ENCODE data around the gene SEPTIN7.

Gene SEPTIN7

DNA sequence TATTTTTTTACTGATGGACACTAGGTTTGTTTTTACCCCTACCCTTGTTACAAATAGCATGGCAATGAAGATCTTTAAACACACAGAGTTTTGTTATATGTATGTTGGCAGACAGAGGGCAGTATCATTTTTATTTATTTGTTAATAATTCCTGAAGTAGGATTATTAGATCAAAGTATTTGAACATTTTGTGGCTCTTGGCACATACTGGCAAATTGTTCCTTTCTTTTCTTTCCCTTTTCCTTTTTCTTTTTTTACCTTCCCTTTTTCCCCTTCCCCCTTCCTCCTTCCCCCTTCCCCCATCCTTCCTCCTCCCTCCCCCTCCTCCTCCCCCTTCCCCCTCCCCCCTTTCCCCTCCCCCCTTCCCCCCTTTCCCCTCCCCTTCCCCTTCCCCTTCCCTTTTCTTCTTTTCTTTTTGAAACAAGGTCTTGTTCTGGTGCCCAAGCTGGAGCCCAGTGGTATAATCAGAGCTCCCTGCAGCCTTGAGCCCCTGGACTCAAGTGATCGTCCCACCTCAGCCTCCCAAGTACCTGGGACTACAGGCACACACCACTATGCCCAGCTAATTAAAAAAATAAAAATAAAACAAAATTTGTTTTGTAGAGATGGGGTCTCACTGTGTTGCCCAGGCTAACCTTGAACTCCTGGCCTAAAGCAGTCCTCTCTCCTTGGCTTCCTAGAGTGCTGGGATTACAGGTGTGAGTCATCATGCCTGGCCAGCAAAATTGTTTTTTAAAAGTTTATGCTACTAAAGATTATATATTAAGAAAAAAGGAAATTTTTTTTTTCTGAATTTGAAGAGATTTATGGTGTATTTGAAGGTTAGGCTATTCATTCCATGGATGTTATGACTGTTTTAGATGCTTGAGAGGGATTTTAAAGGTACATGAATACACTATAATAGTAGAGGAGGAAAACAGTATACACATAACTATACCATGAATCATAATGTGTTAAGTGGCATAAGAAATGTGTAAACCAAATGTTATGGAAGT lies 39.3 kb downstream of the SEPTIN7 start:
- DNase-seq, result no peak

DNA sequence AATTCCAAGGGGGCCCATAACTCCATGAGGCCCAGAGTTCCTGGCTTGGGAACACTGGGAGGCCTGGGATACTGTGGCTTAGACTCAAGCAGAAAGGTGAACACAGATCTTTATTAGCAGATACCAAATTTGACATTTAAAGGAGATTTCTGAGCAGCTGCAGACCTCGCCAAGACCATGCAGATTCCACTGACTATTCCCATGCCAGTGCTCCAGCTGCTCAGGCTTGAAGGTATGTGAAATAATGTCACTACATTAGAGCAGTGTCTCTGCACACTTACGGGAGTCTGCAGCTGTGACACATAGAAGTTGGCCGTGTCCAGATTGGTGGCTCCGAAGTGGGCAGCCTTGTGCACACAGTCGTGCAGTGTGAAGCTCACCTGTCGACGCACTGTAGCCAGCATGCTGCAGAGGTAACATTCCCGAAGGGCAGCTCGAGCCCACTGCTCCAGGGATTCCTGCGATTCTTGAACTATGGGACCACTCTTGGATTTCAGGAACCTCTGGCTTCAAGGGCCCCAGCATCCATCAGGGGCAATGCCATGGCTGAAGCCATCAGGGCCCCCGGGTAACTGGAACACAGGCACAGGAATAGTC lies 46.1 kb downstream of the SEPTIN7 start:
- no peak for DNase-seq

DNA sequence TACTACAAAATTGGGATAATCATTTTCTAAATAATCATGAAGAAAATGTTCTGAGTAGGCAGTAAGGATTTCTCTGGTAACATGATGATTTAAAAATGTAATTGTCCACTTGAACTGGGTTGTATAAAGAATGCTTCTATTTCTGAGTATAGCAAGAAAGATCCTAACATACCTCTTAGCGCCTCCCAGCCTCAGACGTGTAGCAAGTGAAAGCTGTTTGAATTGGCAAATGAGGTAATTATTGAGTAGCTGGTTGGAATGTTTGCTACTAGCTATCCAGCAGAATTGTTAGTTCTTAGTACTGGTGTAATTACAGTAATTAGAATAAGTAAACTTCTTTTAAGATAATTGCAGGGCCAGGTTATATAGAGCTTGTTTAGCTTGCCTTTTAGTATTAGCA lies 47.9 kb downstream of the SEPTIN7 start:
- DNase-seq, result no peak

DNA sequence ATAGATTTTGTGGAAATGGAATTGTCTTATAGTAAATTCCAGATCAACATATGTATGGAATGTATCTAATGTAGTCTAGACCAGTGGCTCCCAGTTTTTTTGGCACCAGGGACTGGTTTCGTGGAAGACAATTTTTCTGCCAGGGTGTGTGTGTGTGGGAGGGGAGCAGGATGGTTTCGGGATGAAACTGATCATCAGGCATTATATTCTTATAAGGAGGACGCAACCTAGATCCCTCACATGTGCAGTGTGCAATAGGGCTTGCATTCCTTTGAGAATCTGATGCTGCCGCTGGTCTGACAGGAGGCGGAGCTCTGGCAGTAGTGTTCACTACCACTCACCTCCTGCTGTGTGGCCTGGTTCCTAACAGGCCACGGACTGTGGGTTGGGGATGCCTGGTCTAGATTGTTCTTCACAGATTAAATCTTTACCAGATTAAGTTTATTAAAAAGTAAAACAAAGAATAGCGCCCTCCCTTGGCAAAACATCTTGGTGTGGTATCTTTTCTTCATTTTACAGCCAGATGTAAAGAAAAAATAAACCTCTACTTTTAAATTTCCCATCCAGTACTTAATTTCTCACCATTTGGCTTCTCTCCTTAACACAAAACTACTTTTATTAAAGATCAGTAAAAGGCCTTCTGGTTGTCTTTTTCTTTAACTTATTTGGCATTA lies 48.4 kb downstream of the SEPTIN7 start:
- no peak for DNase-seq

DNA sequence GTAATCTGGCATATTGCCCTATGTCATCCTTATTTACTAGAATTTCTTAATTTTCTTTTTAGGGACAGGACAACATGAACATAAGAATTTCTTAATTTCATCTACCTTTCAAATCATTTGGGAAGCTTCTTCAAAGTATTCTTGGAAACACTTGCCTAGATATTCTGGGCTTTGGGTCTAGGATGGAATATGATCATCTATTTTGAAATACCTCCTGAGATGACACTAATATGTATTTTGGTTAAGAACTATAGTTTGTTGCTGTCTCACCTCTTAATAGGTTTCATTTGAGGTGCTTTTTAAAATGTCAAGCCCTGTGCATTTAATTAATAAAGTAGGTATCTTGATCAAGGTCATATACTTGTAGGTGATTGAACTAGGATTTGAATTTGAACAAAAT lies 49.1 kb downstream of the SEPTIN7 start:
- DNase-seq, result no peak
